CD14-positive monocyte (primary cell): Measurements from ENCODE around the gene RNF187. TPM values are rescaled to one million over a fixed set of nuclear protein-coding genes. Genes with fewer than 3 reads are reported as not detected.

Experiments
- DNase-seq, 3 donors: peaks; one replicate each; pipeline ENCODE4 v3.0.0-alpha.2; 2011 to 2022
- H2AFZ ChIP-seq: 2 replicates; pipeline ENCODE4 v1.6.0; 2012; ENCODE audit warnings: mild to moderate bottlenecking, low read depth, low read length, inconsistent platforms; ENCODE audit not compliant: insufficient read depth, poor library complexity, severe bottlenecking
- H3K27ac ChIP-seq, 2 donors: 1 replicate in 1 of 2; 2 replicates in 1 of 2; pipeline ENCODE4 v1.5.1; 2012 to 2013; ENCODE audit warnings: low read length in 2 of 2, control low read depth in 1 of 2, inconsistent platforms in 1 of 2, low read depth in 1 of 2, mild to moderate bottlenecking in 1 of 2
- H3K27me3 ChIP-seq, 2 donors: one replicate each; pipeline versions ENCODE4 v1.6.0 to v1.6.1; 2011 to 2013; ENCODE audit warnings: low read length in 2 of 2; ENCODE audit not compliant: control insufficient read depth in 2 of 2, insufficient read depth in 2 of 2
- H3K36me3 ChIP-seq, 2 donors: replicated peaks in 1 of 2; 1 replicate in 1 of 2; 2 replicates in 1 of 2; pipeline versions ENCODE4 v1.5.1 to v1.6.1; 2012 to 2013; ENCODE audit warnings: low read length in 2 of 2, control low read depth in 1 of 2, inconsistent platforms in 1 of 2, mild to moderate bottlenecking in 1 of 2; ENCODE audit not compliant: insufficient read depth in 2 of 2, control insufficient read depth in 1 of 2
- H3K4me1 ChIP-seq, 2 donors: 1 replicate in 1 of 2; 2 replicates in 1 of 2; pipeline versions ENCODE4 v1.5.1 to v1.6.1; 2012 to 2013; ENCODE audit warnings: low read length in 2 of 2, control low read depth in 1 of 2, inconsistent platforms in 1 of 2, mild to moderate bottlenecking in 1 of 2, moderate library complexity in 1 of 2; ENCODE audit not compliant: insufficient read depth in 2 of 2, control insufficient read depth in 1 of 2
- H3K4me2 ChIP-seq: replicated peaks from 2 replicates; pipeline ENCODE3; 2012; ENCODE audit warnings: low read length, moderate library complexity, mild to moderate bottlenecking; ENCODE audit not compliant: poor library complexity, severe bottlenecking; ENCODE audit errors: extremely low read depth
- H3K4me3 ChIP-seq, 3 experiments: fragments of 200-600 bp in 1 of 3; sonication (generic) in 1 of 3; replicated peaks in 1 of 3; 1 replicate in 2 of 3; 2 replicates in 1 of 3; pipeline ENCODE4 v1.5.1; 2011 to 2013; ENCODE audit warnings: low read length in 3 of 3, mild to moderate bottlenecking in 3 of 3, control low read depth in 2 of 3, low read depth in 2 of 3, inconsistent platforms in 1 of 3, moderate library complexity in 1 of 3
- H3K79me2 ChIP-seq: 2 replicates; pipeline ENCODE4 v1.6.0; 2012; ENCODE audit warnings: mild to moderate bottlenecking, control low read depth, inconsistent platforms, low read length, moderate library complexity; ENCODE audit not compliant: insufficient read depth
- H3K9ac ChIP-seq: 2 replicates; pipeline ENCODE4 v1.6.0; 2017; ENCODE audit warnings: low read length, mild to moderate bottlenecking; ENCODE audit not compliant: insufficient read depth, poor library complexity, severe bottlenecking
- H3K9me3 ChIP-seq, 2 donors: replicated peaks in 1 of 2; 1 replicate in 1 of 2; 2 replicates in 1 of 2; pipeline versions ENCODE4 v1.5.1 to v1.6.1; 2012 to 2013; ENCODE audit warnings: low read length in 2 of 2, control low read depth in 1 of 2; ENCODE audit not compliant: control insufficient read depth in 1 of 2, insufficient read depth in 1 of 2
- H4K20me1 ChIP-seq: 2 replicates; pipeline ENCODE4 v1.6.0; 2012; ENCODE audit warnings: mild to moderate bottlenecking, low read length, control low read depth, moderate library complexity; ENCODE audit not compliant: insufficient read depth
- H3K27ac Mint-ChIP-seq, 7 donors: one replicate each; pipeline ENCODE4 v1.8.0; 2020; ENCODE audit warnings: mild to moderate bottlenecking in 7 of 7, mixed read lengths in 7 of 7, moderate library complexity in 6 of 7, inconsistent platforms in 2 of 7
- H3K27me3 Mint-ChIP-seq, 3 donors: one replicate each; pipeline ENCODE4 v1.8.0; 2021 to 2022; ENCODE audit warnings: low read depth in 3 of 3, mild to moderate bottlenecking in 3 of 3, mixed read lengths in 3 of 3, moderate library complexity in 3 of 3, inconsistent platforms in 1 of 3
- H3K36me3 Mint-ChIP-seq, 2 donors: one replicate each; pipeline ENCODE4 v1.8.0; 2020; ENCODE audit warnings: mixed read lengths in 2 of 2, inconsistent platforms in 1 of 2, mild to moderate bottlenecking in 1 of 2
- H3K4me1 Mint-ChIP-seq: one replicate; pipeline ENCODE4 v1.8.0; 2020; ENCODE audit warnings: mild to moderate bottlenecking, mixed read lengths
- H3K4me3 Mint-ChIP-seq, 2 donors: one replicate each; pipeline ENCODE4 v1.8.0; 2020; ENCODE audit warnings: mild to moderate bottlenecking in 2 of 2, mixed read lengths in 2 of 2, moderate library complexity in 1 of 2
- H3K9me3 Mint-ChIP-seq, 7 donors: one replicate each; pipeline ENCODE4 v1.8.0; 2020 to 2022; ENCODE audit warnings: mixed read lengths in 7 of 7, mild to moderate bottlenecking in 6 of 7, moderate library complexity in 6 of 7, inconsistent platforms in 2 of 7
- CTCF ChIP-seq: fragments of 200-600 bp; IDR thresholded peaks from one replicate; pipeline ENCODE4 v1.8.0; 2022; ENCODE audit warnings: antibody characterized with exemption, mild to moderate bottlenecking
- WGBS: methylation state at CpG from one replicate; pipeline ENCODE4 v1.1.5; 2013; ENCODE audit warnings: missing lambda C conversion rate; ENCODE audit not compliant: insufficient coverage; 5-methylcytosine and 5-hydroxymethylcytosine counted together
- intact Hi-C, 2 donors: fragments of 100-400 bp; cut with micrococcal nuclease; formaldehyde crosslinking; loops; one replicate each; pipeline versions ENCODE4 v1.15.0 to v1.15.1; 2023
- polyA plus RNA-seq, 3 donors: library from polyadenylated mRNA; depleted of rRNA in 1 of 3; unstranded in 2 of 3; stranded (reverse) in 1 of 3; fragments of 300-500 nt in 2 of 3; fragments of >200 nt in 1 of 3; fragmentation: Illumina TruSeq in 2 of 3; gene quantifications; 1 replicate in 2 of 3; 2 replicates in 1 of 3; pipeline ENCODE4 v1.2.3, GENCODE V29; 2012 to 2021

RNF187 gene
- polyA plus RNA-seq, 3 donors, result 5.9 to 27.6 (median 24.6) TPM

DNA sequence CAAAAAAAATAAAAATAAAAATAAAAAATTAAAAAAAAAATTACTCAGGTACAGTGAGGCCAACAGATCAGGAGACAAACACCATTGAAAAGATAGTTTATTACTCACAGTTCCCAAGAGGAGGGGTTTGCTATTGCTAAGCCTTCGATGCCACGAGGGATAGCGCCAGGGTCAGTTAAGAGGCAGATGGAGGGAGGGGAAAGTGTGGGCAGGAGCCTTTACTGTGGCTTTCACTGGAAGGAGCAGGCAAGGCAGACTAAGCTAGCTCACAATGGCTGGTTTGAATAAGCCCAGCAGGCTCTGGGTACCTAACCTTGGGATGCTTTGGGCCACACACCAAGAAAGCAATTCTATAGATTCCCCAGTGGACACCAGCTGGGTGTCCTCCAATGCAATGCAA is 12.7 kb upstream of the RNF187 start:
- intact Hi-C loops, result no loop called here
- H3K4me3 ChIP-seq, result no peak overlapping the region
- no peak overlapping the region for H3K27ac ChIP-seq
- H4K20me1 ChIP-seq, result no peaks in the 10 kb centered on the region
- no peaks in the 10 kb centered on the region for H3K9me3 ChIP-seq
- H3K79me2 ChIP-seq, result no peaks in the 10 kb centered on the region
- H2AFZ ChIP-seq, result no peak overlapping the region
- H3K4me3 Mint-ChIP-seq, result no peak overlapping the region
- H3K27me3 Mint-ChIP-seq, result peaks cover 20 to 25% (median 24%) of the 10 kb centered on the region in 3 donors
- no peak overlapping the region for H3K4me2 ChIP-seq
- TF ChIP-seq CTCF, result no peak
- no peak overlapping the region for H3K27ac Mint-ChIP-seq
- peaks cover 43% of the 10 kb centered on the region for H3K4me1 Mint-ChIP-seq
- WGBS, result 93% methylated on average over 3 of the region's 3 CpGs
- H3K9me3 Mint-ChIP-seq, result peaks cover 0 to 11% (median 2%) of the 10 kb centered on the region in 7 donors
- H3K27me3 ChIP-seq, result peaks cover 11 to 17% of the 10 kb centered on the region in 2 donors
- H3K36me3 ChIP-seq, result no peaks in the 10 kb centered on the region
- no peak overlapping the region for H3K9ac ChIP-seq
- no peak for DNase-seq
- peaks cover 0 to 11% of the 10 kb centered on the region in 2 donors for H3K36me3 Mint-ChIP-seq
- peaks cover 35 to 37% of the 10 kb centered on the region in 2 donors for H3K4me1 ChIP-seq

- no peaks in the 10 kb centered on the region for H3K36me3 ChIP-seq
- H3K9me3 ChIP-seq, result no peaks in the 10 kb centered on the region
- H2AFZ ChIP-seq, result no peak overlapping the region
- peaks cover 0 to 6% (median 2%) of the 10 kb centered on the region in 7 donors for H3K9me3 Mint-ChIP-seq
- peaks cover 2 to 6% of the 10 kb centered on the region in 2 donors for H3K27me3 ChIP-seq
- no peaks in the 10 kb centered on the region for H4K20me1 ChIP-seq
- no peak for DNase-seq
- peaks cover 50% of the 10 kb centered on the region for H3K4me1 Mint-ChIP-seq
- no peak overlapping the region for H3K4me3 ChIP-seq
- intact Hi-C loops, result no loop called here
- H3K27ac Mint-ChIP-seq, result peak overlapping the region in 1 of 7 donors; percentile 56
- no peak overlapping the region for H3K4me3 Mint-ChIP-seq
- TF ChIP-seq CTCF, result no peak
- no CpG with 5 or more reads among the region's 2 CpGs for WGBS
- H3K9ac ChIP-seq, result no peak overlapping the region
- H3K79me2 ChIP-seq, result no peaks in the 10 kb centered on the region
- H3K27me3 Mint-ChIP-seq, result peaks cover 13 to 16% (median 13%) of the 10 kb centered on the region in 3 donors
- no peak overlapping the region for H3K27ac ChIP-seq
- peaks cover 41 to 43% of the 10 kb centered on the region in 2 donors for H3K4me1 ChIP-seq
- H3K4me2 ChIP-seq, result no peak overlapping the region
- peaks cover 0 to 14% of the 10 kb centered on the region in 2 donors for H3K36me3 Mint-ChIP-seq
These were observed 11.4 kb upstream of the RNF187 start for GRCh38 chr1:228475812-228476211.
